Right atrium auricular region (tissue), 2 donors: ENCODE data around the gene PPP2R2B. TPM values are rescaled to one million over a fixed set of nuclear protein-coding genes. Genes with fewer than 3 reads are reported as not detected.

ENCODE experiments used
- DNase-seq: peaks from one replicate; pipeline ENCODE4 v3.0.0-alpha.2; 2019; ENCODE audit warnings: low spot score
- H3K27ac ChIP-seq, 2 donors: fragments of 200-600 bp; sonication (generic); 1 replicate in 1 of 2; 2 replicates in 1 of 2; pipeline ENCODE4 v1.5.1; 2016 to 2019
- H3K27me3 ChIP-seq, 2 donors: fragments of 200-600 bp; sonication (generic); one replicate each; pipeline versions ENCODE4 v1.5.1 to v1.6.0; 2017 to 2019
- H3K36me3 ChIP-seq: fragments of 200-600 bp; sonication (generic); one replicate; pipeline ENCODE4 v1.5.1; 2016
- H3K4me1 ChIP-seq, 2 donors: fragments of 200-600 bp; sonication (generic); one replicate each; pipeline versions ENCODE4 v1.5.1 to v1.6.0; 2017 to 2019
- H3K4me3 ChIP-seq, 2 donors: fragments of 200-600 bp; sonication (generic); 1 replicate in 1 of 2; 2 replicates in 1 of 2; pipeline ENCODE4 v1.5.1; 2017 to 2019; ENCODE audit warnings: mild to moderate bottlenecking in 1 of 2, moderate library complexity in 1 of 2
- H3K9me3 ChIP-seq, 2 donors: fragments of 200-600 bp; sonication (generic); one replicate each; pipeline ENCODE4 v1.5.1; 2019
- CTCF ChIP-seq, 2 donors: fragments of 200-600 bp; sonication (generic); IDR thresholded peaks; one replicate each; pipeline ENCODE4 v1.5.1; 2019; ENCODE audit warnings: antibody characterized with exemption in 2 of 2
- total RNA-seq, 2 donors: library from RNA; depleted of rRNA; stranded (reverse); fragments of >200 nt; gene quantifications; one replicate each; pipeline ENCODE4 v1.1.0, GENCODE V29; 2016

Gene PPP2R2B
- total RNA-seq, 2 donors from 2014 or later: 1.6 to 12.4 TPM

- Histone ChIP-seq H3K4me1 (no peaks in the 10 kb centered on the region), H3K36me3 (no peaks in the 10 kb centered on the region), H3K9me3 (no peaks in the 10 kb centered on the region), H3K4me3 (no peak overlapping the region), H3K27ac (no peak overlapping the region), H3K27me3 (no peaks in the 10 kb centered on the region)
- no peak for TF ChIP-seq CTCF (IDR thresholded peaks at IDR 0.05)
- no peak for DNase-seq
These were observed 179.9 kb downstream of the PPP2R2B start for GRCh38 chr5:146698651-146699050.

- TF ChIP-seq CTCF (IDR thresholded peaks at IDR 0.05): no peak
- Histone ChIP-seq H3K4me3 (no peak overlapping the region), H3K4me1 (no peaks in the 10 kb centered on the region), H3K27ac (no peak overlapping the region), H3K9me3 (no peaks in the 10 kb centered on the region), H3K27me3 (no peaks in the 10 kb centered on the region), H3K36me3 (no peaks in the 10 kb centered on the region)
- DNase-seq: no peak
These were observed 181.3 kb downstream of the PPP2R2B start for GRCh38 chr5:146697211-146697610.

- H3K36me3 ChIP-seq: no peaks in the 10 kb centered on the region
- H3K4me1 ChIP-seq: no peaks in the 10 kb centered on the region
These were observed 182.9 kb downstream of the PPP2R2B start for GRCh38 chr5:146695646-146696045.

GRCh38 chr5:146690880-146691355 lies 187.6 kb downstream of the PPP2R2B start:
- H3K36me3 ChIP-seq: no peaks in the 10 kb centered on the region
- no peaks in the 10 kb centered on the region for H3K27me3 ChIP-seq
- DNase-seq: no peak
- H3K4me3 ChIP-seq: no peak overlapping the region
- H3K9me3 ChIP-seq: no peaks in the 10 kb centered on the region
- no peak for TF ChIP-seq CTCF (IDR thresholded peaks at IDR 0.05)
- H3K4me1 ChIP-seq: no peaks in the 10 kb centered on the region
- H3K27ac ChIP-seq: no peak overlapping the region

More at GRCh38 chr5:146695646-146696045, 182.9 kb downstream of the PPP2R2B start:
- Histone ChIP-seq H3K27ac (no peak overlapping the region), H3K9me3 (no peaks in the 10 kb centered on the region), H3K27me3 (no peaks in the 10 kb centered on the region), H3K4me3 (no peak overlapping the region)
- no peak for DNase-seq
- TF ChIP-seq CTCF (IDR thresholded peaks at IDR 0.05): no peak

GRCh38 chr5:146687630-146688029 lies 190.9 kb downstream of the PPP2R2B start:
- no peaks in the 10 kb centered on the region for H3K4me1 ChIP-seq
- H3K27me3 ChIP-seq: no peaks in the 10 kb centered on the region
- TF ChIP-seq CTCF (IDR thresholded peaks at IDR 0.05): no peak
- H3K9me3 ChIP-seq: no peaks in the 10 kb centered on the region
- H3K36me3 ChIP-seq: no peaks in the 10 kb centered on the region
- H3K4me3 ChIP-seq: no peak overlapping the region
- H3K27ac ChIP-seq: no peak overlapping the region
- no peak for DNase-seq

GRCh38 chr5:146683861-146684260 lies 194.7 kb downstream of the PPP2R2B start:
- Histone ChIP-seq H3K4me1 (no peaks in the 10 kb centered on the region), H3K36me3 (no peaks in the 10 kb centered on the region), H3K4me3 (no peak overlapping the region), H3K9me3 (no peaks in the 10 kb centered on the region), H3K27ac (no peak overlapping the region), H3K27me3 (no peaks in the 10 kb centered on the region)
- no peak for DNase-seq
- no peak for TF ChIP-seq CTCF (IDR thresholded peaks at IDR 0.05)
